A673 (cell line): ENCODE data around the gene CXCL12. TPM values are rescaled to one million over a fixed set of nuclear protein-coding genes. Genes with fewer than 3 reads are reported as not detected.

ENCODE experiments used
- BruUV-seq: library from RNA; stranded (reverse); fragments of 400-500 nt; replicated peaks from 2 replicates; lab custom pipeline; 2021; lab: Mats Ljungman, UMichigan
- CTCF ChIA-PET: fragments of 300-600 bp; sonication (Branson Sonifier 250); formaldehyde crosslinking; loops from one replicate; lab custom pipeline; 2022; ENCODE audit warnings: antibody characterized with exemption; lab: Charles Lee
- POLR2A ChIA-PET: fragments of 300-600 bp; sonication (Branson Sonifier 250); formaldehyde crosslinking; loops from one replicate; lab custom pipeline; 2022; ENCODE audit warnings: antibody characterized with exemption; ENCODE audit not compliant: low non-redundant PET; lab: Charles Lee
- DNase-seq: peaks from one replicate; pipeline ENCODE4 v3.0.0-alpha.2; 2015; ENCODE audit warnings: low spot score
- H3K27ac ChIP-seq: fragments of 200-600 bp; sonication (generic); 2 replicates; pipeline ENCODE4 v1.5.1; 2016; ENCODE audit warnings: mixed run types, low read depth, mild to moderate bottlenecking, mixed read lengths, antibody characterized with exemption, low read length; ENCODE audit not compliant: poor library complexity, severe bottlenecking
- H3K27me3 ChIP-seq: fragments of 200-600 bp; sonication (generic); replicated peaks from 2 replicates; pipeline ENCODE4 v1.6.1; 2017; ENCODE audit warnings: mixed run types, low read depth, mild to moderate bottlenecking, mixed read lengths, antibody characterized with exemption, low read length; ENCODE audit not compliant: insufficient read depth, poor library complexity
- H3K36me3 ChIP-seq: fragments of 200-600 bp; sonication (generic); 2 replicates; pipeline ENCODE4 v1.6.1; 2016; ENCODE audit warnings: mixed run types, mild to moderate bottlenecking, mixed read lengths, antibody characterized with exemption, low read length; ENCODE audit not compliant: insufficient read depth, poor library complexity, severe bottlenecking
- H3K4me1 ChIP-seq: fragments of 200-600 bp; sonication (generic); 2 replicates; pipeline ENCODE4 v1.6.1; 2017; ENCODE audit warnings: mixed run types, mild to moderate bottlenecking, mixed read lengths, antibody characterized with exemption, low read length; ENCODE audit not compliant: insufficient read depth, poor library complexity, severe bottlenecking
- H3K4me3 ChIP-seq: fragments of 200-600 bp; sonication (generic); 2 replicates; pipeline ENCODE4 v1.5.1; 2016; ENCODE audit warnings: low read depth, mixed run types, mild to moderate bottlenecking, mixed read lengths, low read length; ENCODE audit not compliant: poor library complexity, severe bottlenecking
- H3K9me3 ChIP-seq: fragments of 200-600 bp; sonication (generic); 2 replicates; pipeline ENCODE4 v1.6.1; 2016; ENCODE audit warnings: mixed run types, low read depth, mild to moderate bottlenecking, mixed read lengths, antibody characterized with exemption, low read length; ENCODE audit not compliant: poor library complexity, severe bottlenecking
- EZH2 ChIP-seq: fragments of 200-600 bp; sonication (generic); IDR thresholded peaks from 2 replicates; pipeline ENCODE4 v1.6.1; 2017; ENCODE audit warnings: borderline replicate concordance, low read depth, mild to moderate bottlenecking, mixed read lengths, antibody characterized with exemption, low read length; ENCODE audit not compliant: poor library complexity, severe bottlenecking
- intact Hi-C: fragments of 100-400 bp; cut with micrococcal nuclease; formaldehyde crosslinking; loops from one replicate; pipeline ENCODE4 v1.10.0; 2022; ENCODE audit not compliant: unreplicated experiment
- total RNA-seq: library from RNA; stranded (reverse); gene quantifications from 2 replicates; pipeline ENCODE4 v1.2.3, GENCODE V29; 2021
- TF ChIP-seq, protein P1 (sequence below): fragments of 300-800, 200-600 bp; sonication (generic); conservative IDR thresholded peaks from 2 replicates; pipeline ENCODE4 v1.5.1; 2017; ENCODE audit warnings: low read depth, mild to moderate bottlenecking, antibody characterized with exemption, low read length, moderate library complexity, mixed read lengths

CXCL12 gene
- total RNA-seq, 1 experiment from 2014 or later = 0.30 TPM

DNA sequence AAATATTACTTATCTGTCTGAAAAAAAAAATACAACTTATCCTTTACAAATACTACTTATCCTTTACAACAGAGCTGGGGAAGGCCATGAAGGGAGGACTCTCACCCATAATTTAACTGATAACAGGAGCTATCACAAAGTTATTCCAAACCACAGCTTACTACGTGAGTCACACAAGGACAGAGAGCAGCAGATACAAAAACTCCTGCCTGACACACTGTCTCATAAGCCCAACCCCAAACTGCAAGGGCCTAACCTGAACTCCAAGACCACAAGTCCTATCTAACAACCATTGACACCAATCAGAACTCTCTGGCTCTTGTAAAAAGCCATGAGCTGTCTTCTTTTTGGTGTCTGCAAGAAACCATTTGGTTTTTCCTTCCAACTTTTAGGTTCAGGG is 28.5 kb upstream of the CXCL12 start:
- Histone ChIP-seq H3K4me1 (no peaks in the 10 kb centered on the region), H3K27ac (no peak overlapping the region), H3K9me3 (no peaks in the 10 kb centered on the region), H3K36me3 (no peaks in the 10 kb centered on the region), H3K4me3 (no peak overlapping the region), H3K27me3 (no peaks in the 10 kb centered on the region)
- intact Hi-C loops = no loop called here
- TF ChIP-seq EZH2 = no peak
- TF ChIP-seq, protein P1, sequence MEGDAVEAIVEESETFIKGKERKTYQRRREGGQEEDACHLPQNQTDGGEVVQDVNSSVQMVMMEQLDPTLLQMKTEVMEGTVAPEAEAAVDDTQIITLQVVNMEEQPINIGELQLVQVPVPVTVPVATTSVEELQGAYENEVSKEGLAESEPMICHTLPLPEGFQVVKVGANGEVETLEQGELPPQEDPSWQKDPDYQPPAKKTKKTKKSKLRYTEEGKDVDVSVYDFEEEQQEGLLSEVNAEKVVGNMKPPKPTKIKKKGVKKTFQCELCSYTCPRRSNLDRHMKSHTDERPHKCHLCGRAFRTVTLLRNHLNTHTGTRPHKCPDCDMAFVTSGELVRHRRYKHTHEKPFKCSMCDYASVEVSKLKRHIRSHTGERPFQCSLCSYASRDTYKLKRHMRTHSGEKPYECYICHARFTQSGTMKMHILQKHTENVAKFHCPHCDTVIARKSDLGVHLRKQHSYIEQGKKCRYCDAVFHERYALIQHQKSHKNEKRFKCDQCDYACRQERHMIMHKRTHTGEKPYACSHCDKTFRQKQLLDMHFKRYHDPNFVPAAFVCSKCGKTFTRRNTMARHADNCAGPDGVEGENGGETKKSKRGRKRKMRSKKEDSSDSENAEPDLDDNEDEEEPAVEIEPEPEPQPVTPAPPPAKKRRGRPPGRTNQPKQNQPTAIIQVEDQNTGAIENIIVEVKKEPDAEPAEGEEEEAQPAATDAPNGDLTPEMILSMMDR = no peak
- POLR2A ChIA-PET = no interaction called here
- CTCF ChIA-PET = no interaction called here
- BruUV-seq = no TSS peak
- DNase-seq = no peak

DNA sequence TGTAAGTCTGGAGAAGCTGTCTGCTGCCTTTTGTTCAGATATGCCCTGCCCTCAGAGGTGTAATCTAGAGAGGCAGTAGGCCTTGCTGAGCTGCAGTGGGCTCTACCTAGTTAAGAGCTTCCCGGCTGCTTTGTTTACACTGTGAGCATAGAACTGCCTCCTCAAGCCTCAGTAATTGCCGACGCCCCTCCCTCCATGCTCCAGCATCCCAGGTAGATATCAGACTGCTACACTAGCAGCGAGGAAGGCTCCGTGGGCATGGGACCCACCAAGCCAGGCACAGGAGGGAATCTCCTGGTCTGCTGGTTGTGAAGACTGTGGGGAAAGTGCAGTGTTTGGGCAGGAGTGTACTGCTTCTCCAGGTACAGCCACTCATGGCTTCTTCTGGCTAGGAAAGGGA is 26.4 kb upstream of the CXCL12 start:
- Histone ChIP-seq H3K27me3 (no peaks in the 10 kb centered on the region), H3K36me3 (no peaks in the 10 kb centered on the region), H3K27ac (no peak overlapping the region), H3K9me3 (no peaks in the 10 kb centered on the region), H3K4me3 (no peak overlapping the region), H3K4me1 (no peaks in the 10 kb centered on the region)
- intact Hi-C loops = no loop called here
- DNase-seq = no peak
- POLR2A ChIA-PET = no interaction called here
- CTCF ChIA-PET = no interaction called here
- no TSS peak for BruUV-seq
- TF ChIP-seq EZH2 = no peak
- TF ChIP-seq, protein P1 = no peak

DNA sequence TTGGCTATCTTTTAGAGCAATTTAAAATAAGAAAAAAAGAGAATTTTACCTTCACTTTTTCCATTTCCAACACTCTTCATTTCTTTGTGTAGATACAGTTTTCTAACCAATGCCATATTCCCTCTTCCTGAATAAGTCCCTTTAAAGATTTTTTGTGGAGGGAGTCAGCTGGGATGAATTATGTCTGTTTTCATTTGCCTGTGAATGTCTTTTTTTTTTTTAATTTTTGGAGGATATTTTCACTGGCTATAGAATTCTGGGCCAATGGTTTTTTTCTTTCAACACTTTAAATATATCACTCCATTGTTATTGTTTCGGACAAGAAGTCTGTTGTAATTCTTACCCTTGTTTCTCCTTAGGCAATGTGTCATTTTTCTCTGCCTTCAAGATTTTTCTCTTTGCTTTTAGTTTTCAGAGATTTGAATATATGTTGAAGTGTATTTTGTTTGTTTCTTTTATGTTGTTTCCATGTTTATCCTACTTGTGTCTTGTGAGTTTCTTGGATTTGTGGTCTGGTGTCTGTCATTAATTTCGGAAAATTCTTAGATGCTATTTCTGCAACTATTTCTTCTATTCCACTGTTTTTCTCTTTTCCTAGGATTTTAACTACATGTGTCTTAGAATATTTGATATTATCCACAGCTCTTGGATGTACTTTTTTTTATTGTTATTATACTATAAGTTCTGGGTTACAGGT is 20.0 kb upstream of the CXCL12 start:
- H3K4me3 ChIP-seq = no peak overlapping the region
- no peak overlapping the region for H3K27ac ChIP-seq
- H3K9me3 ChIP-seq = no peaks in the 10 kb centered on the region
- CTCF ChIA-PET = no interaction called here
- H3K4me1 ChIP-seq = no peaks in the 10 kb centered on the region
- no peaks in the 10 kb centered on the region for H3K27me3 ChIP-seq
- DNase-seq = no peak
- H3K36me3 ChIP-seq = no peaks in the 10 kb centered on the region
- TF ChIP-seq, protein P1 = no peak
- no peak for TF ChIP-seq EZH2
- intact Hi-C loops = no loop called here
- no TSS peak for BruUV-seq
- POLR2A ChIA-PET = no interaction called here
